Limb (tissue), 2 donors: ENCODE results near the gene EID3.
"Not testable (repeated sequence)": the region's sequence is repeated elsewhere in the genome, so short reads cannot be mapped to it uniquely, and the experiment has no call there.

Experiments used
- DNase-seq, 2 donors: peaks; one replicate each; pipeline ENCODE4 v3.0.0-alpha.2; 2016; ENCODE audit errors: extremely low spot score in 2 of 2

The EID3 gene

GRCh38 chr12:104288635-104289274, 14.8 kb upstream of the EID3 start:
- DNase-seq = peak; percentile 71 to 83

DNA sequence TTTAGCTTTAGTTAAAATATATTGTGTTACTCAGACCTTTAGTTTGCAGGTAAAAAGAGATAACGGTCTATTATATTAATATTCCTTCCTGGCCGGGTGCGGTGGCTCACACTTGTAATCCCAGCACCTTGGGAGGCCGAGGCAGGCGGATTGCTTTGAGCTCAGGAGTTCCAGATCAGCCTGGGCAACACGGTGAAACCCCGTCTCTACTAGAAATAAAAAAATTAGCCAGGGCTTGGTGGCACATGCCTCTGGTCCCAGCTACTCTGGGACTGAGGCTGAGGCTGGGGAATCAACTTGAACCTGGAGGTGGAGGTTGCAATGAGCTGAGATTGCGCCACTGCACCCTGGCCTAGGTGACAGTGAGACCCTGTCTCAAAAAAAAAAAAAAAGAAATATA, 13.2 kb upstream of the EID3 start:
- DNase-seq = no peak

- no peak for DNase-seq
Measured at GRCh38 chr12:104290855-104291254, 12.7 kb upstream of the EID3 start.

GRCh38 chr12:104291867-104292524, 11.5 kb upstream of the EID3 start:
- no peak for DNase-seq

- no peak for DNase-seq
Measured at GRCh38 chr12:104292872-104293794, 10.4 kb upstream of the EID3 start.

DNA sequence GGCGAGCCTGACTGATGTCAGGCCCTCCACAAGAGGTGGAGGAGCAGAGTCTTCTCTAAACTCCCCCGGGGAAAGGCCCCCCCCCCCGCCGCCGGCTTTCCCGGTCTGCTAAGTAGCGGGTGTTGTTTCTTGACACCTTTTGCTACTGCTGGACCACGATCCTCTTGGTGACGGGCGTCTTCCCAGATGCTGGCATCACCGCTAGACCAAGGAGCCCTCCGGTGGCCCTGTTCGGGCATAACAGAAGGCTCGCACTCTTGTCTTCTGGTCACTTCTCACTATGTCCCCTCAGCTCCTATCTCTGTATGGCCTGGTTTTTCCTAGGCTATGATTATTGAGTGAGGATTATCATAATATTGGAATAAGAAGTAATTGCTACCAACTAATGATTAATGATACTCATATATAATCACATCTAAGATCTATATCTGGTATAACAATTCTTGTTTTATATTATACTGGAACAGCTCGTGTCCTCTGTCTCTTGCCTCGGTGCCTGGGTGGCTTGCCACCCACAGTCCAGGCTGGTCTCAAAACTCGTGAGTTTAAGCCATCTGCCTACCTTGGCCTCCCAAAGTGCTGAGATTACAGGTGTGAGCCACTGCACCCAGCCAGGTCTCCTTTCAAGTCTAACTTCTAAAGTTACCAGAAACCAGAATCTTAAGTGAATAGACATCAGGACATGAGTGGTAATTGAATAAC, 9.2 kb upstream of the EID3 start:
- not testable (repeated sequence) for DNase-seq

DNA sequence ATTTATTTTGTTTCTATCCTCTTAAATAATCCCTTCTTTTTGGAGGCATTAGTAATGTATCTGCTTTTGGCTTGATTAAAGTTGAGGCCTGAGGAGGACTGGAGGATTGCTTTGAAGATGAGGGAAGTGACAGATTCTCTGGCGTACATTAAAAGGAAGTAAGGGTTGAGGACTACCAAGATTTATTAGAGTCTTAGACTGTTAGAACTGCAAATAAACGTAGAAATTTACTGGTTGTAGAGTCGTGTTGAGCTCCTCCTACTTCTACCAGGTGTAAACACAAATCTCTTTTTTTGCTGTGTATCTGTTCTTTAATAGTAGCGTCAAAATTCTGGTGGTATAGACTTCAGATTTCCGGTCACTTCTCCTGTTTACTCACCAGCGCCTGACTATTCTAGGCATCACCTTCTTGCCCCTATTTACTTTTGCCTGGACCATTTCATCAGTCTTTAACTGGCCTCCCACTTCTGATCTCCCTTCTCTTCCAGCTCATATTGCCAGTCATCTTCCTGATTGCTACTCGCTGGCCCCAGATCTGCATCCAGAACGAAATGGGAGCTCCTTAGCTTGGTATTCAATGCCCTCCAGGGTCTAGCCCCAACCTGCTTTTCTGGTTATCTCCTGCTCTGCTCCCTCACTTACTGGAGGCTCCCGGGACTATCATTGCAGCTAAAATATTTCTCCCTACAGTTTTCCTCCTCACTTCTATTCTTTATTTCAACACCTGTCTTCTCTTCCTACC, 8.4 kb upstream of the EID3 start:
- no peak for DNase-seq

GRCh38 chr12:104295954-104296353, 7.6 kb upstream of the EID3 start:
- no peak for DNase-seq

GRCh38 chr12:104296718-104297117, 6.8 kb upstream of the EID3 start:
- DNase-seq = no peak

DNA sequence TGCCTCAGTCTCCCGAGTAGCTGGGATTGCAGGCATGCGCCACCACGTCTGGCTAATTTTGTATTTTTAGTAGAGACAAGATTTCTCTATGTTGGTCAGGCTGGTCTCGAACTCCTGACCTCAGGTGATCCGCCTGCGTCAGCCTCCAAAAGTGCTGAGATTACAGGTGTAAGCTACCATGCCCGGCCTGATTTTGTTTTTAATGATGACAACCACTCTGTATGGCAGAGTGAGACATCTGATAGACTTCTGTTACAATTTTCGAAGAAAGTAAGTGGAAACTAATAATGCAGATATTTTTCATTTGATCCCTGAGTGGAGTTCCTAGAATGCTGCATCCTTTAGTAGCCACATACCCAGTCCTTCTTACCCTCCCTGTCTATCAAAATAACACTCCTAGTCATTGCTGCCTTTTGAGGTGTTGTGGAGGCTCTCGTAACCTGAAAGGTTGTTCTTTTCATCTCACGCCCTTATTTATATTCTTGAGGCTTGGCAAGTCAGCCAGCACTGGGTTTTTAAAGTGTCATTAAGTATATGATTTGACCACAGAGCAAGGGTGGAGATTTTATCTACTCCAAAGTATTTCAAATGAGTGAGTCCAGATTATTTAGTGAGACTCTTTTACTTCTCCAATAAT, 5.9 kb upstream of the EID3 start:
- no peak for DNase-seq

- DNase-seq = no peak
Measured at GRCh38 chr12:104299842-104300481, 3.6 kb upstream of the EID3 start.

GRCh38 chr12:104304261-104305009, 896 bp downstream of the EID3 start:
- DNase-seq = no peak

- DNase-seq = no peak
Measured at GRCh38 chr12:104305349-104305748, 1.8 kb downstream of the EID3 start.

GRCh38 chr12:104306376-104306775, 2.8 kb downstream of the EID3 start:
- DNase-seq = no peak

DNA sequence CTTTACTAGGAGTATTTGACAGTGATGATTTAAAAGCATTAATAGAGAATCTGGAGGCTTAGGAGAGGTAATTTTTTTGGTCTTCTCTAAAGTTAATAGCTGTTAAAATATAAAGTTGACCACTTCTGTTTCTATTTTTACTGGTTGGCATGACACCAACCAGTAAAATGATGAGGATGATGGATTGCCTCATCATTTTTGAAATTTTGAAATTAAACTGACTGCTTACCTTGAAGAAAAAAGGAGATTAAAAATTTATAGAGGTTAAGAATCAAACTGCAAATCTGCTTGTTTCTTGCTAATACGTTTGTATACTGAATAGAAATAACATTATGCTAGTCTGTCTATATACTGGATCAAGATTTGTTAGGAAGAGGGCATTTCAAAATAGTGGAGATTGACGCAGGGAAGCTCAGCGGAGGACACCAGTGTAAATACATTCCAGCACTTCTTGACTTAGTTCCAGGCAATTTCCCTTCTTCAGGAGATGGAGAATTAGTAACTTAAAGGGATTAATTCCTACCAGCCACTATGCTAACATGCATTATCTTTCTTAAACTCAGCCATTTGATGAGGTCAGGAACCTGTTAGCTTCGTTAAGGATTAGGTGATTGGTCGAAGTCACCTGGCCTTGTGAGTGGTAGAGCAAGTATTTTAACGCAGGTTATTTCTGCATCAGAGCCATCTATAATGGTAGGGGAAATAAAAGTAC, 3.6 kb downstream of the EID3 start:
- no peak for DNase-seq

GRCh38 chr12:104307655-104308000, 4.1 kb downstream of the EID3 start:
- DNase-seq = no peak

- no peak for DNase-seq
Measured at GRCh38 chr12:104309446-104309993, 6.0 kb downstream of the EID3 start.
